NB4 (cell line): ENCODE measurements around the gene LLCFC1.

Experiments
- POLR2A ChIP-seq: IDR thresholded peaks from 2 replicates; pipeline ENCODE4 v1.6.1; 2011; ENCODE audit warnings: mild to moderate bottlenecking; ENCODE audit not compliant: insufficient read length; ENCODE audit errors: extremely low read depth
- TF ChIP-seq, protein P1 (sequence below): IDR thresholded peaks from one replicate; pipeline ENCODE4 v1.5.1; 2012; ENCODE audit warnings: low read depth, low read length

DNA sequence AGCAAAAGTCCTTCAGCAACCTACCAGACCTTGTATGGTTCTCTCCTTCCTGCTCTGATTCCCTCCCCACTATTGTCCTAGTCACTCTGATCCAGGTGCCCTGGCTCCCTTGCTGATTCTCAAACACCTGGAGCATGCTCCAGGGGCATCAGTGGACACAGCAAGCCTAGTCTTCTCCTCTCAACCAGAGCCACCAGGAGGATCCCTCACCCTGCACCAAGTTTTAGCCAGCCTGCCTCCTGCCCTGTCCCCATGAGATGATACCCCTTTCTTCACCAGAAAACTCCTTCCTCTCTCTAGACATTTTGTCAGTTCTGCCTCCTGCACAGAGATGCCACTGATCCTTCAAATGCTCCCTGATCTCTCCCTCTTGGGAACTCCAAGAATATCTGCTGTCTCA lies 11.0 kb downstream of the LLCFC1 start:
- TF ChIP-seq, protein P1, sequence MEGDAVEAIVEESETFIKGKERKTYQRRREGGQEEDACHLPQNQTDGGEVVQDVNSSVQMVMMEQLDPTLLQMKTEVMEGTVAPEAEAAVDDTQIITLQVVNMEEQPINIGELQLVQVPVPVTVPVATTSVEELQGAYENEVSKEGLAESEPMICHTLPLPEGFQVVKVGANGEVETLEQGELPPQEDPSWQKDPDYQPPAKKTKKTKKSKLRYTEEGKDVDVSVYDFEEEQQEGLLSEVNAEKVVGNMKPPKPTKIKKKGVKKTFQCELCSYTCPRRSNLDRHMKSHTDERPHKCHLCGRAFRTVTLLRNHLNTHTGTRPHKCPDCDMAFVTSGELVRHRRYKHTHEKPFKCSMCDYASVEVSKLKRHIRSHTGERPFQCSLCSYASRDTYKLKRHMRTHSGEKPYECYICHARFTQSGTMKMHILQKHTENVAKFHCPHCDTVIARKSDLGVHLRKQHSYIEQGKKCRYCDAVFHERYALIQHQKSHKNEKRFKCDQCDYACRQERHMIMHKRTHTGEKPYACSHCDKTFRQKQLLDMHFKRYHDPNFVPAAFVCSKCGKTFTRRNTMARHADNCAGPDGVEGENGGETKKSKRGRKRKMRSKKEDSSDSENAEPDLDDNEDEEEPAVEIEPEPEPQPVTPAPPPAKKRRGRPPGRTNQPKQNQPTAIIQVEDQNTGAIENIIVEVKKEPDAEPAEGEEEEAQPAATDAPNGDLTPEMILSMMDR: no peak
- TF ChIP-seq POLR2A: no peak
